Activated effector memory CD4-positive, alpha-beta T cell treated with anti-CD3 and anti-CD28 coated beads, Interleukin-2, amount 50 U/mL, for 16 hours (primary cell): ENCODE measurements around the gene KRT82.
"Not testable (repeated sequence)": the region's sequence is repeated elsewhere in the genome, so short reads cannot be mapped to it uniquely, and the experiment has no call there.

Experiments
- DNase-seq: peaks from one replicate; pipeline ENCODE4 v3.0.0-alpha.2; 2020

KRT82 gene

DNA sequence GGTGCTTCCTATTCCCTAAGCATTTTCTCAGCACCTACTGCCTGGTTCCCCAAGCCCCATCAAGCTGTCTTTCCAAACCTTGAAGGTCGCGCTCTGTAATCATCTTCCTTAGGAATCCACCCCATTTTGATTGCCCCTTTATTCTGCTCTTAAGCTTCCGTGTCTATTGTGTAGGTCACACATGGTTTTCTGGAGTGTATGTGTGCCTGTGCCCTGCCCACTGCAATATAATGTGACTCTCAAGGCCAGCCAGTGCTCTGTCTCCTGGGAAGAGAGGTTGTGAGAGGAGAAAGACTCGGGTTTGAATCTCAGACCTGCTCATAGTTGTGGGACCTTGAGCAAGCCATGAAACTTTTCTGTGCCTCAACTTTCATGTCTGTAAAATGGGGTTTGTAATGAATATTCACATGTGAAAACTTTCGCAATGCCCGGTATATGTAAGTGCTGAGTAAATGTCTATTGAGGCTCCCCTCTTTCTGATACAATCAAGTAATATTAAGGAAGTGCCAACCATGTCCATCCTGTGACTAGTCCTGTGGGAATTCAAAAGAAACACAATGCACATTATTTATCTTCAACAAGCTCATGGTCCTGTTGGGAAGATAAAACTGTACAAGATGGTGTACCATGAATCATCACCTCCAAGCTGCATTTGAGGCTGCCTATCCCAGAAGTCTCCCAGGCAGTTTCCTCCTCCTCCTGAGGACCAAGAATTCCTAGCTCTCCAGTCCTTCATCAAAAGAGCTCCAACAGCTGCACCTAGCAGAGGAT is 28.8 kb upstream of the KRT82 start:
- no peak for DNase-seq

DNA sequence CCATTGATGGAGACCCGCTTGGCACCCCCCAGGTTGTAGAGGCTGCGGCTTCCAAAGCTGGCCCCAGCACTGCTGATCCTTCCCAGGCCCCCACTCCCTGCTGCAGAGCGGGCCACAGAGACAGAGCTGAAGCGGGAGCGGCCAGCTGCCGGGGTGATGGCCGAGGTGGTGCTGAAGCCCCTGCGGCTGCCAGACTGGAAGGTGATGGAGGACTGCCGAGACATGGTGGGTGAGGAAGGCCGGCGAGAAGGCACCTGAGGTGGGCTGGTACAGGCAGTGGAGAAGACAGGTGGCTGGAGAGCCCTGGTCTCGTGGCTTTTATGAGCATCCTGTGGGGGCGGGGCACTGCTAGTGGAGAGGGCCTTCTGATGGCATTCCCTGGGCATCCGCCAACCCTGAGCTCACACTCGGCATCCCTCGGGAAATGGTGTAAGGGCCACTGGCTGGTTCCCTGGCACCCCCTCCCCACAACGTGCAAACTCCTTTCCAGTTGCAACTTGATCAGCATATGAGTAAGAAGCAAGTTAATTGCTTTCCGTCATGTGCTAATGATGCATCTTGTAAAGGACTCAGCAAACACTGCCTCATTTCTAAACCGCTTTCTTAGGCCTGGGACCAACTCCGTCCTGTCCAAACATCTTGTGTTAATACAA is 28.1 kb upstream of the KRT82 start, which contains the start of gene KRT75:
Gene KRT75 (minus strand): TSS at position 291 of the 653 bp plus-strand sequence. CDS start 67 bp downstream, at position 224.
- DNase-seq = no peak

DNA sequence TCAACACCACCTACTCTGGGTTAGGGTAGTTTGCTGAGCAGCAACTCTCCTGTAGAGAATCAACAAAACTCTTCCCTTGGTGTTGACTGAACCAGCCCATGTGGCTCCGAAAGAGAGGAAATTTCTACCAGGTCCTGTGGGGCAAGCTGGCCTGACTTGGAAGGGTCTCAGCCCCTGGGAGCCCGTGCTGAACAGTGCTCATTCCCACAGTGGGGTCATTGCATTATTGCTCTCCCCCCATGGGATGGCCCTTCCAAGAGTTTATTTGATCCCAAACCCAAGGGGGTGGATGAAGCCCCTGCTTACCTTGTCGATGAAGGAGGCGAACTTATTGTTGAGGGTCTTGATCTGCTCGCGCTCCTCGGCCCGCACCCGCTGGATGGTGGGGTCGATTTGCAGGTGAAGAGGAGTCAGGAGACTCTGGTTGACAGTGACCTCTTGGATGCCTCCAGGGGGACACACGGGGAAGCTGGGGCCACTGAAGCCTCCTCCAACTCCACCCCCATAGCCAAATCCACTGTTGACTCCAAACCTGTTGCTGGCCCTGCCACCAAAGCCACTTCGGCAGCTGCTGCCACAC is 27.5 kb upstream of the KRT82 start:
- DNase-seq = no peak

DNA sequence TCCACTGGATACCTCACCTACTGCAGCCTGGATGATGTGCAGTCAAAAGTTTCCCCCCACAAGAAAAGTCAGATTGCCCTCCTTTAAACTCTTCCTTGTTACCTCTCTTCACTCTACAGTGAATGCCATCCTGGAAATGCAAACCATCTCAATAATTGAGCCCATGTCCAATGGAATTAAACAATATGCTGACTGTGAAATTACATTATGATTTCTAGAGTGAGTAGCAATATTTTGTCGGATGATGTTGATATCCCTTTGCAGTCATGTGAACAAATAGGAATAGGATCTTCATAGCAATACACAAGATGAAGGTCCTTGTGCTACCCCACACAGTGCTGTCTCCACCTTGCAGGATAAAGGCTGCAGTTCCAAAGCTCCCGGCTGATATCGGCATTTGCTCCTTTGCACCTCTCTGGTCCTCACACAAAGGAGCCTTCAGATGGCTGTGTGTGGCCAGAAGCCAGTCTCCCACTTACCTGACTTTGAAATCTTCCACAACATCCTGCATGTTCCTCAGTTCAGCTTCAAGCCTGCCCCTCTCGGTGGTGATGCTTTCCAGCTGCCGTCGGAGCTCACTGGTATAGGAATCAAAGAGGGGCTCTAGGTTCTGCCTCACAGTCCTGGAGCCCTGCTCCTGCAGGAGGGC is 26.5 kb upstream of the KRT82 start:
- DNase-seq = no peak

DNA sequence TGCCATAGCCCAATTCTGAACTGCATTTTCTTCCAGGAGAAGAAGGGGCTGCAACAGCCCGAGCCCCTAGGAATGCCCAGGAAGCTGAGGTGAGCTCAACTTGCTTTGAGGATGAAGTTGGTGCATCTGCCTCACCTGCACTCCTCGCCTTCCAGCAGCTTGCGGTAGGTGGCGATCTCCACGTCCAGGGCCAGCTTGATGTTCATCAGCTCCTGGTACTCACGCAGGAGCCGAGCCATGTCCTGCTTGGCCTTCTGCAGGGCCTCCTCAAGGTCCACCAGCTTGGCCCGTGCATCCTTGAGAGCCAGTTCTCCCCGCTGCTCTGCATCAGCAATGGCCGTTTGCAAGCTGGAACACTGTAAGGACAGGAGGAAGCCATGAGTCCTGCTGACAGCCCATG is 22.0 kb upstream of the KRT82 start:
- DNase-seq = peak; percentile 60

DNA sequence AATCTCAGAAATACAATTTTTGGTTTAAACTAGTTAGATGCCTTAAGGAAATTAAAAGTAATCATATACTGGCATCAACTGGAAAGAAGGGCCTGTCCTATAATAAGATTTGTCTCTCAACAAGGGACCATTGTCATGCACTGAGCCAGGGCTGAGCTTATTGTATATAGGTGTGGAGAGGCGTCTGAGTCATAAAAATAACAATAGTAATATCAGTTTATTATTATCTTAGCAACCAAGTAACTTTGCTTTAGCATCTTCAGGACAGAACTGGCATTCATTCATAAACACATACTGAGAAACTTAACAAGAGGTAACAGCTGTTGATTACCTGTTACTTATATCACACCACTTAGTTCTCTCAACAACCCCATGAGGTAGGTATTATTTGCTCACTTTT is 20.9 kb upstream of the KRT82 start:
- no peak for DNase-seq

DNA sequence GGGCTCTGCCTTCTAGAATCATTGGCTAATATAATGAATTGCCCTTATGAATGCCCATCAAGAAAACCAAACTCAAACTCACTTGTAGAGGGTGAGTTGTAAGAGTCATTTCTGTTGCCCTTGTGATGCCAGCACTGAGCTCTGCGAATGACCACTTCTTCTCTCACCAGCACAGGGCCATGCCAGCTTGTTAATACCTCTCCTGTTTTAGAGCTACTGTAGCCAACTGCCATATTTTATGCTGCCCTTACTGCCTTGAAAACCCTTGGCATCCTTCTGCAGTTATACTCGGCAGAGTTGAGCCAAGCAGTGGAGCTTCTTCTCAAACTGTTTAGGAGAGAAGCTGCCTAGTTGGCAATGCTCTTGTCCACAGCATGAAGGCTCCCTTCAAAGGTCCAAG is 19.9 kb upstream of the KRT82 start:
- no peak for DNase-seq

DNA sequence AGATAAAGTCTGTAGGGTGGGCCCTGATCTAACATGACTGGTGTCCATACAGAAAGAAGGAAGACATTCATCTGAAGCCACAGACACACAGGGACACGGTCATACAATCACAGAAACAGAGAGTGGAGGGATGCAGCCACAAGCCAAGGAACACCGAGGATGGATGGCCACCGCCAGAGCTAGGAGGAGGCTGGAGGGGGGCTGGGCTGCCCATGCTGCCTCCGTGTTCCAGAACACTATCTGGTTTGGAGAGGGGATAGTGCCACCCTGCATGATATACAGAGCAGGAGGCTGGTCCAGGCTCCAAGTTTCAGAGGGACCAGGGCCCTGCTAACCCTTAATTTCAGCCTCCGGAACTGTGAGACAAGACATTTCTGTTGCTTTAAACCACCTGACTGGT is 19.3 kb upstream of the KRT82 start:
- no peak for DNase-seq

DNA sequence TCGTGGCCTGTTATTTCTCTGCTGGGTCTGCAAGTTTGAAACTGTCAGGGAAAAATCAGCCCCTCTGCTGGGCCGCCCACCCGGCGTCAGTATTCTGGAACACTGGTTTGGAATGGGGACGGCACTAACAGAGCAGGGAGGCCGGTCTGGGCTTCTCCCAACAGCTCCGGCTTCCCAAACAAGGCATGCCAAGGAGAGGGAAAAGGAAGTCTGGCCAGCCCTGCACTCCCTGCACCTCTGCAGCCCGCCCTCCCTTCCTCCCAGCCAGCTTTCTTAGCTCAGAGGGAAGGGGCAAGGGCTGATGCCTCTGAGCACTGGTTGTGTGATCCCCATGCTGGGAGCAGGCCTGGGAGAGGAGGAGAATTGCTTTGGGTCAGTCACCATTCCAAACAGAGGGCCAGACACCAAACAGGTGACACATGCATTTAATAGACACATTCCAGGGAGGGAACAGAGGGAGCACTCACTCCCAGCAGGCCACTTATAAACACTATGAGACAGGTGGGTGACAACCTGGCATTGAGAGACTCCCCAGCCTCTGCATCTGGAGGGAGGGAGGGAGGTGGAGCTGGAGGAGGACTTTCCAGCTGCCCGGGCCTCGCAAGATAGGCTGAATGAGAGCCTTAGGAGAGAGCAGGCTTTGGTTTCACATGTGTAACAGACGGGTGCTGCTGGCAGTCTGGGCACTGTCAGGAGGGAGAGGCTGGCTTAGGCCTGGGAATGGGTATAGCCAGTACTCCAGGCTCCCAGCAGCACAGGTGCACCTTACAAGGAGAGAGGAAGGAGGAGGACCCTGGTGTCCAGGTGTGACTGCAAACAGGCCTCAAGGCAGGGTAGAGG is 17.7 kb upstream of the KRT82 start:
- DNase-seq = no peak

DNA sequence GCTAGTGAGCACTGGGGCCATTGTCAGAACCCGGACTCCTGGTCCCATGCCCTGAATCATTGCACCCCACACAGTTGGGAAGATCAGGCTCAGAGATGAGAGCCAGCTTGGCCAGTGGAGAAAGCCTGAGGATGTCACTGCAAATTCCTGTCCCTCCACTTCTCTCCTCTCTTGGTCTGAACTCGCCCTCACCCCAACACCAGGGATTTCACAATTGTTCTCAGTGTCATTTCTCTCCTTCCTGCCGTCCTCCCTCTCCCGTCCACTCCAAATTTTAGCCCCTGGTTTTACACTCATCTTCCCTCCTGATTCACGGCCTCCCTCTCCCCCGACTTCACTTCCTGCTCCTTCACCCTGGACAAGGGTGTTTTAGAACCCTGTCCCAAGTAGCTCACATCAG is 16.9 kb upstream of the KRT82 start:
- no peak for DNase-seq

DNA sequence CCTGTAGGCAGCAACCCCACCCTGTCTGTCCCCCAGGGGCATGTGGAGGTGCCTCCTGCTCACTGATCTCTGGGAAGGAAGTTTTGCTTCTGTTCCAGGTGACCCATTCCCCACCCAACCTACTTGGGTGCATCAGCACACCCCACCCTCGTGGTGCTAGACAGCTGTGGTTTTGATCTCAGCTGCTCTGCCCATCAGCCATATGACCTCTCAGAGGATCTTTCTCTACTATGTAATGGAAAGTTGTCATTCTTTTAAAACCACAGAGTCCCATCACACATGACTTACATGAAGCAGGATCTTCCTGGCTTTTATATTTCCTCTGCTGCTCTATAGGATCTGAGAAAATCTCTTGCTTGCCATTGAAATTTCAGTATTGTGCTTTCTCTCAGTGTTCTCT is 13.5 kb upstream of the KRT82 start:
- DNase-seq = no peak

DNA sequence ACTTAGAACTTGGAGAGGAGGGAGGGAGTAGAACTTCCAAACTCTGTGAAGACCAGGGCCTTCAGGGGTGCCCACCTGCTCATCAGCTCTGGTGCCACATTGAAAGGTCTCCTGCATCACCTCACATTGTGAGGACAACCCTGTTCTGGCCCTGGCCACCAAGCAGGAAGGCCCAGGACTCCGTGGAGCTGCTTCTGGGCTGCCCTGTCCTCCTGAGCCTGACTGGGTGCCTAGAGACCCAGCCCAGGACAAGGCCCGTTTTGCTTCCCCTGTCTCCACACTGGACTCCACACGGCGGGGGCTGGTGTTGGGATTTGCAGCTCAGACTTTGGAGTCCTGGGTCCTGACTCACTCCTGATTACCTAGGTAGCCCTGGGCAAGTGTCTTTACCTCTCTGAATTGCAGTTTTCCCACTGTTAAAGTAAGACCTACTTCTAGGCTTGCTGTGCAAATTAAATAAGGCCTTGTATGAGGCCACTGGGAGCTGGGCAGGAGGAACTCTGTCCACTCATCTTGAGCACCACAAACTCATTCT is 12.5 kb upstream of the KRT82 start:
- no peak for DNase-seq

DNA sequence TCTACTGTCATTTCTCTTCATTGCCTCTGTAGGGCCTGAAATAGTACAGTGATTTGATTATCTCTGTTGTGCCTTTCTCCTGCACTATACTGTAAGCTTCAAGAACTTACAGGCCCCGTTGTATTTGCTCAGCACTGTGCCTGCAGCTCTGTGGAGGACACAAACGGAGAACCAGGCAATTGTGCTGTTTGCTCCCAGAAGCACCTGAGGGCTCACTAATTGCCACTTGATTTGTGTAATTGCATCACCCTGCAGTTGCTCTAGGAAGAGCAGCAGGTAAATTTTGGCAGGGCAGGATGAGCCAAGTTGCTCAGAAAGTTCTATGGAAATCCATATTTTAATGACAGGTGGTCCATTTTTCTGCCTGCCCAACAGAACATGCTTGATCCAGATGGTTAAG is 11.6 kb upstream of the KRT82 start:
- no peak for DNase-seq

DNA sequence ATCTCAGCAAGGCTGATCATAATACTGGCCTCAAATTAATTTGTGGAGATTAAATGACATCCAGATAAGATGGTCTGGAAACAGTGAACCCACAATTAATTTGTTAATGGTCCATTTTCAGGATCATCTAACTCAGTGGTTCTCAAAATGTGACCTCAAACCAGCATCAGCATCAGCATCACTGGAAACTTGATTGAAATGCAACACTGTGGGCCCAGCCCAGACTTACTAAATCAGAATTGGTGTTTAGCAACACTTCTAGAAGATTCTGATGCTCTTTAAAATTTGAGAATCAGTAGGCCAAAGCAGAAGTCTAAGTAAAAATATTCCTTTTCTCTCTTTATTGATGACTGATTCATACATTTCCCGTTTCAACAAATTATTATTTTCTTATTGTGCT is 10.7 kb upstream of the KRT82 start:
- no peak for DNase-seq

DNA sequence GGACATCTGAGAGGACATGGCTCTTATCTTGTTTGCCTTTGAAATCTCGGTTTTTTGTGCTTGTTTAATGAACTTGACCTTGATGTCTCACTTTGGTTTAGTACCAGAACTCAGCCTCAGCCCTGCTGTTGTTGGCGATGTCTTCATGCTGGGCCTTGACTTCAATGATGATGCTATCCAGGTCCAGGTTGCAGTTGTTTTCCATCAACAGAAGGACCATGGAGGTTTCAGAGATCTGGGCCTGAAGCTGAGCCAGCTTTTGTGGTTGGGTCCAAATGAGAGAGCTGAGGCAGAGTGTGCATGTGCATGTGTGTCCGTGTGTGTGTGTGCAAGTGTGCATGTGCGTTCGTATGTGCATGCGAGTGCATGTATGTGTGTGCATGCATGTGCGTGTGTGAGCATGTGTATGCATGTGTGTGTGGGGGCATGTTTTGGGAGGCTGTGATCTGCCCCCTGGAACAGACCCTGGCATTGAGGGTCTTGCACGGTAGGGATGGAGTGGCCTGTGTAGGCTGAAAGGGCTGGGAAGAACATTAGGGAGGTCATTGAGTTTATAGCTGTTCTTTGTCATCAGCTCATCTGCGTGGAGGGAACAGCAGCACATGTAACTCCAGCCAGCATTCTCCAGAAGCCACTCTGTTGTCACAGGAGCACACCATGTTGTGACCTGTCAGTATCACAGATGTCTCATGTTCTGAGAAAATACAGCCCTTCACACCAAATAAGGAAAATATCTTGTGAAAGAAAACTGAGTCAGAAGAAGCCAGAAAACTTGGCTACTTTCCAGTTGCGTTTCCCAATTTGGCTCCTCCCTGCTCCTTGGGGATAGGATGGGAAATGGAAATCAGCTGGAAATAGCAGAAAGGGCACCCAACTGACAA is 10.0 kb upstream of the KRT82 start:
- no peak for DNase-seq

DNA sequence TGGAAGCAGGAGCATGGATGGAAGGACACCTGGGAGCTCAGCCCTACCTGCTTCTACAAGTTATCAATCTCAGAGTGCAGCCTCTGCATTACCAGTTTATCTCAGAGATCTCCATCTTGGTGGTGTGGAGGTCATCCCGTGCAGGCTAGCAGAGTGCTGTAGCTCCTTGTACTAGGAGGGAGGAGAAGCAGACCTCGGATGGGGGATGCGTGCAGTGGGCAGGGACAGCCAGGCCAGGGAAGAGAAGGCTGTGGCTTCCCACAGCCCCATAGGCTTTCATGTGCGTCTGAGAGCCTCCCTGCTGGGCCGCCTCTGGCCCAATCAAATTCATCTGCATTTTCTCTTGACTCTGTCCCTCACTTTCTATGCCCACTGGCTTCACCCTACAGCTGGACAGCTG is 8.8 kb upstream of the KRT82 start:
- no peak for DNase-seq

DNA sequence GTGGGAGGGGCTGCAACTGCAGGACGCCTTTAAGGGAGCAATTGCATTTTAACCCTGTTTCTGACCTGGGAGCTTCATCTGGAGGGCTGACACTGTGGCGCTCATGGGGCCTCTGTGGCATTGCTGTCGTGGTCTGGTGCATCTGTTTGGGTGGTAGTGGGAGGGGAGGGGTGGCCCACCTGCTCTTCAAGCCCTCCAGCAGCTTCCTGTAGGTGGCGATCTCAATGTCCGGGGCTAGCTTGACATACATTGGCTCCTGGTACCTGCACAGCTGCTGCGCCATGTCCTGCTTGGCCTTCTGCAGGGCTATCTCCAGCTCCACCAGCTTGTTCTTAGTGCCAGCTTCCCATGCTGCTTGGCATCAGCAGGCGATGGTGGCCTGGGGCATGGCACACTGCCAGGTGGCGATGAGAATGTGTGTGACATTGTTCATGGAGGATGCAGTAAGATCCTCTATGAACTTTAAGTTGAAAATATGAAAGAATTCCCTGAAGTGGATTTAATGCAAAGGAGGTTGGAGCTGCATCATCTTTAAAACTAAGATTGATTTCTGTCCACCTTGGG is 7.7 kb upstream of the KRT82 start:
- no peak for DNase-seq

DNA sequence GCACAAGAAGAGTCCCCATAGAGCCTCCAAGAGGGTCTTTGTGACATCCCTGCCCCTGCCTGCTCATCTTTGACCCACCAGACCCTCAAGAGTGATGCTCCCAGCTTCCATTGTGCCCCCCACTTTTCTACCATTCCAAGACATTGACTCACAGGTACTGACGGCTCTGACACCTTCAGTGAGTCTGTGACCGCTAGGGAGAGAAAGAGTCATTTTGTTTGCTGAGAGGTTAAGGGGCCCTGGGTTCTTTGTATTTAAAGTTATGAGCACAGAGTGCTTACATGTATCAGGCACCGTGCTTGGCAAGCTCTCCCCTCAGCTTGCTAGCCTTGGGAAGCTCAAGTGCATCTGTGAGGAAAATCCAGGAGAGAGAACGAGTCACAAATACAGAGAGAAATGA is 7.1 kb upstream of the KRT82 start:
- DNase-seq = no peak

DNA sequence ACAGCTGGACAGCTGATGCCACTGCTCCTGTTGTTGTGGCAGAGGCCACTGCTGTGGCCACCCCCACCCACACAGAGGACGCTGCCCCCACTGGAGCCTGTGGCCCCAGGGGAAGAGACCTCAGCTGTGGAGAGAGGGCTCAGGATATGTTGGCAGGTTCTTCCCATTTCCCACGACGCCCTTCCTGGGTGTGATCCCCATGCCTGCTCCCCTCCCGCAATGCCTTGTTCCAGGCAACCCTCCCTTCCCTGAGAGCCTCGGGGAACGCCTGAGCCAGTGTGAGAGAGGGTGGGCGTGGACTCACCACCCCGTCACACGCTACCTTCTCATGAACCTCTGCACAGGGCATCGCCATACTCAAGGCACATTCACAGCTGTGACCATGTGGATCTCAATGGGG is 5.7 kb upstream of the KRT82 start:
- DNase-seq = no peak

DNA sequence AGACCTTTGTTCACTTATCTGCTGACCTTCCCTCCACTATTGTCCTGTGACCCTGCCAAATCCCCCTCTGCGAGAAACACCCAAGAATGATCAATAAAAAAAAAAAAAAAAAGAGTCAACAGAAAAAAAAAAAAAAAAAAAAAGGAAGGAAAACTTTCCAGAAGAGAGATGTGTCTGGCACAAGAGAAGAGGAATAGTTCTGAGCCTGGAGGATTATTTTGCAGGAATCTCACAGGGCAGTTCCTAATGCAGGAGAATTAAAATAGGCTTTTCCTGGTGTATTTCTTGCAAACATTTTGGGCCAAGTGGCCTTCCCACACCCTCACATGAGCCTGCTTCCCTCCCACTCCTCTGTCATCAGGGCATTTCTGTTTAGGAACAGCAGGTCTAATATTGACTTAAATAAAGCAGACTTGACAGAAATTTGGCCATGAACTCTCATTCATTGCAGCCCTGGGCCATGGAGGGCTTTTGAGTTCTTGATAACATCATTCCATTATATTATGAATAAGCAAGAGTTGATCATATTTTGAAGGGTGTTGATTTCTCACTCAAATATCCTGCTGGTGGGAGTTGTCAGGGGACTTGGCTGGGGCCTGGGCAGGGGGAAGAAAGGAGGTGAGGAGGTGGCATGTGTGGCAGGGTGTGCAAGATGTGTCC is 4.6 kb upstream of the KRT82 start:
- DNase-seq = not testable (repeated sequence)

DNA sequence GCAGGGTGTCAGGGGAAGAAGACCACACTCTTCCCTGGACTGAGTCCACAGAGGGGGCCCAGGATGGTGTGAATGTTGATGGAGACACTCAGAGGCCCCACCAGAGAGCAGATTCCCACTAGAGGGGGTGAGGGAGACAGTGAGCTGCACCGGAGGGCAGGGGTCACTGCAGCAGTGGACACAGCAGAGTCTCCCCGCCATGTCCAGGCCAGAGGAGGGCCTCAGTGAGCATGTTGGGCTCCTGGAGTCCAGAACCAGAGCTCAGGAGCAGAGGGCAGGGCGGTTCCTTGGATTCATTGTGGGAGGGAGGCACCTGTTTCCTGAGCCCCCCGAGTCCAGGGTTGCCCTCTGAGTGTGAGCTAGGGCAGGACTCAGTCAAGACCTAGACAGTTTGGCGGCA is 1.8 kb upstream of the KRT82 start:
- no peak for DNase-seq
